Cerebellar cortex (tissue), 1 donor: ENCODE results near the gene LINGO3.

Experiments used
- DNase-seq: peaks from one replicate; pipeline ENCODE4 v3.0.0-alpha.2; 2015; ENCODE audit warnings: low spot score

LINGO3 gene

DNA sequence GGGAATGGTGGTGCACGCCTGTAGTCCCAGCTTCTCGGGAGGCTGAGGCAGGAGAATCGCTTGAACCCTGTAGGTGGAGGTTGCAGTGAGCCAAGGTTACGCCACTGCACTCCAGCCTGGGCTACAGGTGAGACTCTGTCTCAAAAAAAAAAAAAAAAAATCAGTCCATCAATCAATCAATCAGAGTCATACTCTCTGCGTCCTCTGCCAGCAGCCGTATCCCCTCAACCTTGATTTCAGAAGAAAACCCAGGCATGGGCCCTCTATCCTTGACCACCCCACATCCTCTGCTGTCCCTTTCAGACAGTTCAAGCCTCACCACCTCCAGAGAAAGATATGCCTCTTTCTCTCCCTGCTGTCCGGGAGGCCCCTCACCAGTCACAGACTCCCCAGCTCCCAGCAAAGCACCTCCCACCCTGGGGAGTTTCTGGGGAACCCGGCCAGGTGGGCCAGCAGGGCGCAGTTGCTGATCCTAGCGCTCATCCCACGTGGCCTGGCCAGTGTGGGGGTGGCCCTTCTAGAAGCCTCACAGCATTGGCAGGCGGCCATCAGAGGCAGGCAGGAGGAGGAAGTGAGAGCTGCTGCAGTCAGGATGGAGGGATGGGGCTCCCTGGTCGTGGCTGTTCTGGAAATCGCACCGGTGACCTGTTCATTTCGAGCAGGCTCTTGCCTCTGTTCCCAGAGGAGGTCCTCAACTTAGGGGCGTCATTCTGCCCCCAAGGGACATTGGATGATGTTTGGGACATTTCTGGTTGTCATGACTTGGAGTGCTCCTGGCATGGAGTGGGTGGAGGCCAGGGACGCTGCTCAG is 41.6 kb downstream of the LINGO3 start:
- DNase-seq = peak; percentile 82

DNA sequence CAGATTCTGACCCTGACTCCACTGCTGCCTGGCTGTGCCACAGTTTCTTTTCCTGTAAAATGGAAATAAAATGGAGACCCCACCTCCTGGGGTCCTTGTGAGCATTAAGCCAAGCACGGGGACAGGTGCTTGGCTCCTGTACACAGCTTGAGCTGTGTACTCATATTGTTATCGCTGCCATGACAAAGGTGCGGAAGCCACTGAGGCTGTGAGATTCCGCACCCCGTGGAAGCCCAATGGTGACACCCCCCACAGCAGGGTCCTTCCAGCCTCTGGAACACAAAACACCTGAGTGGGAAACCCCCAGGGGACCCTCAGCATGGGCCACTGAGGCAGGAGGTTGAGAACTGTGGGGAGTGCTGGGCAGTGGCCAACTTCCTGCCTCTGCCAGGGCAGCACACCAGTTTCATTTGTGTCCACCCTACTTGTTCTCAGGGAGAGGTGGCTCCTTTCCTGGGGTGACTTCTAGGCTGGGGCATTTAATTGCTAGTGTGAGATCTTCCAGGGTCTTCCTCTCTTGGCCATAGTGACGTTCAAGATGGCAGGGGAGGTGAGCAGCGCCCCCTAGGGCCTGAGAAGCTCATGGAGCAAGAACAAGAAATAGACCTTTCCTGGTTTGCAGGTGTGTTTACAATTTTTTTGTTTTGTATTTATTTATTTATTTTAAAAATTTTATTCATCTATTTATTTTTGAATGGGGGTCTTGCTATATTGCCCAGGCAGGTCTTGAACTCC is 46.3 kb downstream of the LINGO3 start:
- DNase-seq = peak; percentile 32

DNA sequence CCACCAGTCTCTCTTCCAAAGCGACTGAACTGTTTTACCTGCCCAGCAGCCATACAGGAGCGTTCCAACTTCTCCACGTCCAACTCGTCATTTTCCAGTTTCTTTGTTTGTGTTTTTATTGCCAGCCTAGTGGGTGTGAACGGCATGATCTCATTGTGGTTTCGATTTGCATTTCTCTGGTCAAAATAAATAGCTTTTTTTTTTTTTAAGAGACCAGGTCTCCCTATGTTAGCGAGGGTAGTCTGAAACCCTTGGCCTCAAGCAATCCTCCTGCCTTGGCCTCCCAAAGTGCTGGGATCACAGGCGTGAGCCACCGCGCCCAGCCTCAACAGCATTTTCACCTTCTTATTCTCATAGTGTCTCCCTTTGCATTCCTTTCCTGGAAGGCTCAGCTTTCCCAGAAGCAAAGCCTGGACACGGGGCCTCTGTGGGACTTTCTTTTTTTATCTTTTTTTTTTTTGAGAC is 47.6 kb downstream of the LINGO3 start:
- DNase-seq = no peak

DNA sequence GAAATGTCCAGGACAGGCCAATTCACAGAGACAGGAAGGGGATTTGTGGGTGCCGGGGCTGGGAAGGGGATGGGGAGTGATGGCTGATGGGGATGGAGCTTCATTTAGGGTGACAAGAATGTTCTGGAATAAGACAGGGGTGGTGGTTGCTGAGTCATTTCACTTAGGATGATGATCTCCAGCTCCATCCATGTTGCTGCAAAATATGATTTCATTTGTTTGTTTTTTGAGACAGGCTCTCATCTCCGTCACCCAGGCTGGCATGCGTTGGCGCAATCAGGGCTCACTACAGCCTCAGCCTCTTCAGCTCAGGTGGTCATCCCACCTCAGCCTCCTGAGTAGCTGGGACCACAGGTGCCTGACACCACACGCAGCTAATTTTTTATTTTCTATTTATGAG is 48.6 kb downstream of the LINGO3 start:
- no peak for DNase-seq
